ENCODE measurements around the gene FOXA3.

GRCh38 chr19:45885556-45886426 is 21.7 kb downstream of the FOXA3 start, which contains the start of gene IRF2BP1:
- no peak for TF ChIP-seq EZH2 (IDR thresholded peaks at IDR 0.05)
- no peak for TF ChIP-seq CTCF (IDR thresholded peaks at IDR 0.05 in 2 of 3, conservative IDR thresholded peaks at IDR 0.05 in 1 of 3; ENCODE audit: borderline replicate concordance in 1 of 3, insufficient read depth in 1 of 3, low read depth in 2 of 3, low read length in 2 of 3)
